WTC11 (cell line): ENCODE data around the gene PM20D2. TPM values are rescaled to one million over a fixed set of nuclear protein-coding genes. Genes with fewer than 3 reads are reported as not detected.

Source experiments
- ATAC-seq: fragments of 200-7000 bp; cut with Tn5 transposase; 2 replicates; pipeline ENCODE4 v1.10.0; 2021; ENCODE audit warnings: mild to moderate bottlenecking, moderate library complexity
- CTCF ChIA-PET: fragments of 300-600 bp; sonication (Branson Sonifier 250); formaldehyde crosslinking; loops from one replicate; lab custom pipeline; 2021; ENCODE audit warnings: antibody characterized with exemption; lab: Charles Lee
- POLR2A ChIA-PET: fragments of 350-600 bp; sonication (Branson Sonifier 250); formaldehyde crosslinking; loops from one replicate; lab custom pipeline; 2021; ENCODE audit warnings: antibody characterized with exemption; lab: Charles Lee
- DNase-seq: peaks from one replicate; pipeline ENCODE4 v3.0.0; 2021; ENCODE audit warnings: low spot score
- H3K27ac Mint-ChIP-seq: 2 replicates; pipeline ENCODE4 v1.8.0; 2021; ENCODE audit warnings: mixed read lengths
- H3K27me3 Mint-ChIP-seq: 2 replicates; pipeline ENCODE4 v1.8.0; 2021; ENCODE audit warnings: low read depth, mild to moderate bottlenecking, moderate library complexity, mixed read lengths
- H3K36me3 Mint-ChIP-seq: 2 replicates; pipeline ENCODE4 v1.8.0; 2021; ENCODE audit warnings: mixed read lengths
- H3K4me1 Mint-ChIP-seq: 2 replicates; pipeline ENCODE4 v1.8.0; 2022; ENCODE audit warnings: mixed read lengths
- H3K4me3 Mint-ChIP-seq: 2 replicates; pipeline ENCODE4 v1.8.0; 2021; ENCODE audit warnings: mild to moderate bottlenecking, moderate library complexity, mixed read lengths
- H3K9me3 Mint-ChIP-seq: 2 replicates; pipeline ENCODE4 v1.8.0; 2021; ENCODE audit warnings: mixed read lengths
- CREM ChIP-seq: sonication (generic); formaldehyde crosslinking; IDR thresholded peaks from 2 replicates; pipeline ENCODE4 v1.8.1; 2022; ENCODE audit warnings: mild to moderate bottlenecking, missing genetic modification reagents, moderate library complexity
- MXD4 ChIP-seq: fragments of 250-450 bp; sonication (Bioruptor Pico); IDR thresholded peaks from 2 replicates; pipeline ENCODE4 v1.8.0; 2021; ENCODE audit warnings: mild to moderate bottlenecking, moderate library complexity, borderline replicate concordance
- MYBL2 ChIP-seq: sonication (generic); formaldehyde crosslinking; IDR thresholded peaks from 2 replicates; pipeline ENCODE4 v1.8.1; 2023; ENCODE audit warnings: mild to moderate bottlenecking, moderate library complexity, missing genetic modification reagents
- NR2C2 ChIP-seq: sonication (generic); formaldehyde crosslinking; IDR thresholded peaks from 2 replicates; pipeline ENCODE4 v1.8.0; 2022; ENCODE audit warnings: mild to moderate bottlenecking, missing genetic modification reagents
- SMAD3 ChIP-seq: sonication (generic); formaldehyde crosslinking; IDR thresholded peaks from 2 replicates; pipeline ENCODE4 v1.8.0; 2022; ENCODE audit warnings: missing genetic modification reagents, mild to moderate bottlenecking, borderline replicate concordance
- TEAD4 ChIP-seq: sonication (generic); formaldehyde crosslinking; IDR thresholded peaks from 2 replicates; pipeline ENCODE4 v1.8.0; 2022; ENCODE audit warnings: mild to moderate bottlenecking, missing genetic modification reagents
- ZNF138 ChIP-seq: sonication (generic); formaldehyde crosslinking; conservative IDR thresholded peaks from 2 replicates; pipeline ENCODE4 v1.8.1; 2022; ENCODE audit warnings: mild to moderate bottlenecking, moderate library complexity, missing genetic modification reagents
- ZNF219 ChIP-seq: sonication (generic); formaldehyde crosslinking; IDR thresholded peaks from 2 replicates; pipeline ENCODE4 v1.8.0; 2023; ENCODE audit warnings: missing genetic modification reagents, mild to moderate bottlenecking, borderline replicate concordance
- ZNF396 ChIP-seq: fragments of 250-450 bp; sonication (Bioruptor Pico); IDR thresholded peaks from 2 replicates; pipeline ENCODE4 v1.8.0; 2021; ENCODE audit warnings: mild to moderate bottlenecking, moderate library complexity, borderline replicate concordance
- total RNA-seq: library from RNA; stranded (reverse); gene quantifications from 3 replicates; pipeline ENCODE4 v1.2.3, GENCODE V29; 2021
- TF ChIP-seq, protein P1 (sequence below): sonication (generic); formaldehyde crosslinking; IDR thresholded peaks from 2 replicates; pipeline ENCODE4 v1.8.1; 2023; ENCODE audit warnings: mild to moderate bottlenecking, missing genetic modification reagents, borderline replicate concordance
- TF ChIP-seq, protein P2 (sequence below): sonication (generic); formaldehyde crosslinking; IDR thresholded peaks from 2 replicates; pipeline ENCODE4 v1.8.0; 2023; ENCODE audit warnings: missing genetic modification reagents
- TF ChIP-seq, protein P3 (sequence below): sonication (generic); formaldehyde crosslinking; IDR thresholded peaks from 2 replicates; pipeline ENCODE4 v1.8.1; 2022; ENCODE audit warnings: missing genetic modification reagents, borderline replicate concordance
- TF ChIP-seq, protein P4 (sequence below): sonication (generic); formaldehyde crosslinking; IDR thresholded peaks from 2 replicates; pipeline ENCODE4 v1.8.0; 2022; ENCODE audit warnings: missing genetic modification reagents

The PM20D2 gene
- total RNA-seq, 1 experiment from 2014 or later: 4.9 TPM

DNA sequence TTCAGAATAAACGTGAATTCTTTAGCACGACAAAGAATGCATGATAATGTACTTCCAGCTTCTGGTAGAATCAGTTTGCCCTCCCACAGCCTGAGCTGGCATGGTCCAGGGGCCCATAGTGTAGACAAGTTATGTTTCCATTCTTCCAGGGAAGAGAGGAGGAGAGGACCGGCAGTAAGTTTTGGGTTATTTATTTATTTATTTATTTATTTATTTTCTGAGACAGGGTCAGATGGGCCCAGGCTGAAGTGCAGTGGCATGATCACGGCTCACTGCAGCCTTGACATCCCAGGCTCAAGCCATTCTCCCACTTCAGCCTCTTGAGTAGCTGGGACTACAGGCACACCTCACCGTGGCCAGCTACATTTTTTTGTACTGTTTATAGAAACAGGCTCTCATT, 66.6 kb downstream of the PM20D2 start:
- CTCF ChIA-PET: interaction anchor here (1.6 to 1.8 kb wide), 2 partner anchors 69 to 99 kb away, joined by 6 to 7 read pairs; no protein-coding TSS in a partner anchor
- no peaks in the 10 kb centered on the region for H3K9me3 Mint-ChIP-seq
- no peak overlapping the region for H3K27ac Mint-ChIP-seq
- peaks cover 10% of the 10 kb centered on the region; the same call in 1 of the 2 replicates for H3K27me3 Mint-ChIP-seq
- DNase-seq (no peak), ATAC-seq (no peak; the same call in 1 of the 2 replicates)
- no peak overlapping the region for H3K4me3 Mint-ChIP-seq
- no peaks in the 10 kb centered on the region for H3K36me3 Mint-ChIP-seq
- peaks cover 48% of the 10 kb centered on the region for H3K4me1 Mint-ChIP-seq
- TF ChIP-seq MXD4 (CRISPR knock-in tag): no peak
- no peak for TF ChIP-seq MYBL2
- POLR2A ChIA-PET: no interaction called here

DNA sequence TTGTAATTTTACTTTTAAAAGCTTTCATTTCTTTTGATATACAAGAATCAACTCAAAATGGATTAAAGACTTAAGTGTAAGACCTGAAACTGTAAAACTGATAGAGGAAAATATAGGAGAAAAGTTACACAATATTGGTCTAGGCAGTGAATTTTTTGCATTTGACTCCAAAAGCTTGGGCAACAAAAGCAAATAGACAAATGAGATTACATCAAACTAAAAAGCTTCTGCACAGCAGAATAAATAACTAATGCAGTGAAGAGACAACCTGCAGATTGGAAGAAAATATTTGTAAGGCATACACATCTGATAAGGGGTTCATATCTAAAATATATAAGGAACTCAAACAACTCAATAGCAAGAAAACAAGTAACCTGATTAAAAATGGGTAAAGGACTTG, 68.3 kb downstream of the PM20D2 start:
- CTCF ChIA-PET: no interaction called here
- Mint-ChIP-seq H3K27ac (no peak overlapping the region), H3K4me1 (peaks cover 58% of the 10 kb centered on the region), H3K27me3 (peaks cover 10% of the 10 kb centered on the region; the same call in 1 of the 2 replicates), H3K4me3 (no peak overlapping the region), H3K9me3 (no peaks in the 10 kb centered on the region), H3K36me3 (no peaks in the 10 kb centered on the region)
- no peak for TF ChIP-seq ZNF138
- TF ChIP-seq, protein P1, sequence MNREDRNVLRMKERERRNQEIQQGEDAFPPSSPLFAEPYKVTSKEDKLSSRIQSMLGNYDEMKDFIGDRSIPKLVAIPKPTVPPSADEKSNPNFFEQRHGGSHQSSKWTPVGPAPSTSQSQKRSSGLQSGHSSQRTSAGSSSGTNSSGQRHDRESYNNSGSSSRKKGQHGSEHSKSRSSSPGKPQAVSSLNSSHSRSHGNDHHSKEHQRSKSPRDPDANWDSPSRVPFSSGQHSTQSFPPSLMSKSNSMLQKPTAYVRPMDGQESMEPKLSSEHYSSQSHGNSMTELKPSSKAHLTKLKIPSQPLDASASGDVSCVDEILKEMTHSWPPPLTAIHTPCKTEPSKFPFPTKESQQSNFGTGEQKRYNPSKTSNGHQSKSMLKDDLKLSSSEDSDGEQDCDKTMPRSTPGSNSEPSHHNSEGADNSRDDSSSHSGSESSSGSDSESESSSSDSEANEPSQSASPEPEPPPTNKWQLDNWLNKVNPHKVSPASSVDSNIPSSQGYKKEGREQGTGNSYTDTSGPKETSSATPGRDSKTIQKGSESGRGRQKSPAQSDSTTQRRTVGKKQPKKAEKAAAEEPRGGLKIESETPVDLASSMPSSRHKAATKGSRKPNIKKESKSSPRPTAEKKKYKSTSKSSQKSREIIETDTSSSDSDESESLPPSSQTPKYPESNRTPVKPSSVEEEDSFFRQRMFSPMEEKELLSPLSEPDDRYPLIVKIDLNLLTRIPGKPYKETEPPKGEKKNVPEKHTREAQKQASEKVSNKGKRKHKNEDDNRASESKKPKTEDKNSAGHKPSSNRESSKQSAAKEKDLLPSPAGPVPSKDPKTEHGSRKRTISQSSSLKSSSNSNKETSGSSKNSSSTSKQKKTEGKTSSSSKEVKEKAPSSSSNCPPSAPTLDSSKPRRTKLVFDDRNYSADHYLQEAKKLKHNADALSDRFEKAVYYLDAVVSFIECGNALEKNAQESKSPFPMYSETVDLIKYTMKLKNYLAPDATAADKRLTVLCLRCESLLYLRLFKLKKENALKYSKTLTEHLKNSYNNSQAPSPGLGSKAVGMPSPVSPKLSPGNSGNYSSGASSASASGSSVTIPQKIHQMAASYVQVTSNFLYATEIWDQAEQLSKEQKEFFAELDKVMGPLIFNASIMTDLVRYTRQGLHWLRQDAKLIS (CRISPR knock-in tag): no peak
- TF ChIP-seq, protein P2, sequence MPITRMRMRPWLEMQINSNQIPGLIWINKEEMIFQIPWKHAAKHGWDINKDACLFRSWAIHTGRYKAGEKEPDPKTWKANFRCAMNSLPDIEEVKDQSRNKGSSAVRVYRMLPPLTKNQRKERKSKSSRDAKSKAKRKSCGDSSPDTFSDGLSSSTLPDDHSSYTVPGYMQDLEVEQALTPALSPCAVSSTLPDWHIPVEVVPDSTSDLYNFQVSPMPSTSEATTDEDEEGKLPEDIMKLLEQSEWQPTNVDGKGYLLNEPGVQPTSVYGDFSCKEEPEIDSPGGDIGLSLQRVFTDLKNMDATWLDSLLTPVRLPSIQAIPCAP (CRISPR knock-in tag): no peak
- TF ChIP-seq ZNF396: no peak
- TF ChIP-seq SMAD3 (CRISPR knock-in tag): no peak
- no peak for TF ChIP-seq TEAD4
- TF ChIP-seq ZNF219 (CRISPR knock-in tag): no peak
- no peak for TF ChIP-seq NR2C2 (CRISPR knock-in tag)
- no peak for TF ChIP-seq CREM
- TF ChIP-seq, protein P3, sequence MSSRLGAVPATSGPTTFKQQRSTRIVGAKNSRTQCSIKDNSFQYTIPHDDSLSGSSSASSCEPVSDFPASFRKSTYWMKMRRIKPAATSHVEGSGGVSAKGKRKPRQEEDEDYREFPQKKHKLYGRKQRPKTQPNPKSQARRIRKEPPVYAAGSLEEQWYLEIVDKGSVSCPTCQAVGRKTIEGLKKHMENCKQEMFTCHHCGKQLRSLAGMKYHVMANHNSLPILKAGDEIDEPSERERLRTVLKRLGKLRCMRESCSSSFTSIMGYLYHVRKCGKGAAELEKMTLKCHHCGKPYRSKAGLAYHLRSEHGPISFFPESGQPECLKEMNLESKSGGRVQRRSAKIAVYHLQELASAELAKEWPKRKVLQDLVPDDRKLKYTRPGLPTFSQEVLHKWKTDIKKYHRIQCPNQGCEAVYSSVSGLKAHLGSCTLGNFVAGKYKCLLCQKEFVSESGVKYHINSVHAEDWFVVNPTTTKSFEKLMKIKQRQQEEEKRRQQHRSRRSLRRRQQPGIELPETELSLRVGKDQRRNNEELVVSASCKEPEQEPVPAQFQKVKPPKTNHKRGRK (CRISPR knock-in tag): no peak
- TF ChIP-seq, protein P4, sequence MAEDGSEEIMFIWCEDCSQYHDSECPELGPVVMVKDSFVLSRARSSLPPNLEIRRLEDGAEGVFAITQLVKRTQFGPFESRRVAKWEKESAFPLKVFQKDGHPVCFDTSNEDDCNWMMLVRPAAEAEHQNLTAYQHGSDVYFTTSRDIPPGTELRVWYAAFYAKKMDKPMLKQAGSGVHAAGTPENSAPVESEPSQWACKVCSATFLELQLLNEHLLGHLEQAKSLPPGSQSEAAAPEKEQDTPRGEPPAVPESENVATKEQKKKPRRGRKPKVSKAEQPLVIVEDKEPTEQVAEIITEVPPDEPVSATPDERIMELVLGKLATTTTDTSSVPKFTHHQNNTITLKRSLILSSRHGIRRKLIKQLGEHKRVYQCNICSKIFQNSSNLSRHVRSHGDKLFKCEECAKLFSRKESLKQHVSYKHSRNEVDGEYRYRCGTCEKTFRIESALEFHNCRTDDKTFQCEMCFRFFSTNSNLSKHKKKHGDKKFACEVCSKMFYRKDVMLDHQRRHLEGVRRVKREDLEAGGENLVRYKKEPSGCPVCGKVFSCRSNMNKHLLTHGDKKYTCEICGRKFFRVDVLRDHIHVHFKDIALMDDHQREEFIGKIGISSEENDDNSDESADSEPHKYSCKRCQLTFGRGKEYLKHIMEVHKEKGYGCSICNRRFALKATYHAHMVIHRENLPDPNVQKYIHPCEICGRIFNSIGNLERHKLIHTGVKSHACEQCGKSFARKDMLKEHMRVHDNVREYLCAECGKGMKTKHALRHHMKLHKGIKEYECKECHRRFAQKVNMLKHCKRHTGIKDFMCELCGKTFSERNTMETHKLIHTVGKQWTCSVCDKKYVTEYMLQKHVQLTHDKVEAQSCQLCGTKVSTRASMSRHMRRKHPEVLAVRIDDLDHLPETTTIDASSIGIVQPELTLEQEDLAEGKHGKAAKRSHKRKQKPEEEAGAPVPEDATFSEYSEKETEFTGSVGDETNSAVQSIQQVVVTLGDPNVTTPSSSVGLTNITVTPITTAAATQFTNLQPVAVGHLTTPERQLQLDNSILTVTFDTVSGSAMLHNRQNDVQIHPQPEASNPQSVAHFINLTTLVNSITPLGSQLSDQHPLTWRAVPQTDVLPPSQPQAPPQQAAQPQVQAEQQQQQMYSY (CRISPR knock-in tag): no peak
- POLR2A ChIA-PET: interaction anchor here (0.6 kb wide), 1 partner anchor 22 kb away, joined by 5 read pairs; no protein-coding TSS in a partner anchor
- no peak for DNase-seq
- no peak for ATAC-seq

Other genes starting within 250 kb of the PM20D2 start
- 20.4 to 22.0 TPM (median 20.7 TPM) in 3 replicates for gene RNGTT, start 182.4 kb upstream of the PM20D2 start, total RNA-seq
- gene PNRC1, start 65.3 kb upstream of the PM20D2 start, total RNA-seq: 39.0 to 49.3 TPM (median 48.4 TPM) in 3 replicates
- 3.8 to 4.0 TPM (median 3.8 TPM) in 3 replicates for gene SRSF12, start 28.0 kb upstream of the PM20D2 start, total RNA-seq
- 0.23 to 0.30 TPM (median 0.24 TPM) in 3 replicates for gene GABRR1, start 71.3 kb downstream of the PM20D2 start, total RNA-seq
- not detected in 3 replicates for gene GABRR2, start 169.2 kb downstream of the PM20D2 start, total RNA-seq
- gene UBE2J1, start 206.7 kb downstream of the PM20D2 start, total RNA-seq: 9.9 to 12.3 TPM (median 9.9 TPM) in 3 replicates